ENCODE measurements around the gene ARPC1B. TPM values are rescaled to one million over a fixed set of nuclear protein-coding genes. Genes with fewer than 3 reads are reported as not detected.

Gene ARPC1B
- total and polyA plus RNA-seq, 2 of the 8 experiments (the other 6 are each of a cell fraction or from before 2014, with no cell fraction given) = 64.5 to 115 TPM

- Histone ChIP-seq H3K23me2 (ENCODE audit: low read depth, low read length) (peaks cover 4% of the 10 kb centered on the region; the same call in 1 of the 2 replicates), H2BK5ac (ENCODE audit: low read depth, low read length) (peak overlapping the region; percentile 90), H3K9ac (replicated peaks in 1 of 4; ENCODE audit: extremely low read depth in 1 of 4, low read depth in 3 of 4, low read length in 3 of 4) (peak overlapping the region in 2 of 4 experiments; percentile 61 to 62; a peak in 4 of 7 replicates), H3K79me1 (ENCODE audit: low read depth, low read length) (no peaks in the 10 kb centered on the region), H3K4ac (replicated peaks; ENCODE audit: insufficient read length, low read depth, low read length) (peak overlapping the region; percentile 32), H2BK15ac (ENCODE audit: low read length) (no peak overlapping the region), H3K18ac (ENCODE audit: extremely low read depth, low read length) (peak overlapping the region; percentile 85), H2BK20ac (ENCODE audit: low read length) (no peak overlapping the region), H2BK120ac (replicated peaks; ENCODE audit: low read depth, low read length) (no peak overlapping the region), H4K8ac (ENCODE audit: extremely low read depth, insufficient read depth, low read length) (peak overlapping the region; percentile 81), H3K9me3 (ENCODE audit: insufficient read depth in 2 of 2, low read depth in 1 of 2, low read length in 1 of 2) (no peaks in the 10 kb centered on the region), H2AFZ (ENCODE audit: low read length) (peak overlapping the region; percentile 18; the same call in 1 of the 2 replicates), H2AK5ac (ENCODE audit: low read depth, low read length) (no peak overlapping the region), H3K4me3 (ENCODE audit: extremely low read depth in 1 of 4, insufficient read depth in 2 of 4, low read depth in 3 of 4, low read length in 4 of 4) (peak overlapping the region; percentile 31 to 70 (median 62)), H3K14ac (ENCODE audit: insufficient read length) (no peak overlapping the region), H3K79me2 (ENCODE audit: control insufficient read depth in 1 of 2, insufficient read depth in 2 of 2, low read length in 2 of 2) (no peaks in the 10 kb centered on the region), H4K5ac (ENCODE audit: insufficient read length, low read depth, low read length) (peak overlapping the region; percentile 20), H3K23ac (ENCODE audit: insufficient read length) (no peak overlapping the region), H3K36me3 (ENCODE audit: control insufficient read depth in 2 of 4, insufficient read depth in 4 of 4, low read length in 3 of 4) (peaks cover 12 to 59% (median 29%) of the 10 kb centered on the region in 4 experiments), H3K27me3 (replicated peaks in 1 of 4; ENCODE audit: control insufficient read depth in 3 of 4, extremely low read depth in 1 of 4, insufficient read depth in 3 of 4, low read length in 3 of 4) (no peaks in the 10 kb centered on the region), H3K4me2 (ENCODE audit: insufficient read depth in 1 of 2, low read depth in 2 of 2, low read length in 2 of 2) (peak overlapping the region; percentile 55 to 84), H3K27ac (ENCODE audit: low read depth, low read length) (peak overlapping the region; percentile 78), H4K91ac (replicated peaks; ENCODE audit: insufficient read length, low read length) (peak overlapping the region; percentile 83), H3K4me1 (replicated peaks in 1 of 4; ENCODE audit: control insufficient read depth in 3 of 4, insufficient read depth in 4 of 4, low read length in 3 of 4) (peaks cover 2 to 12% (median 5%) of the 10 kb centered on the region in 4 experiments; a peak in 6 of 7 replicates), H4K20me1 (replicated peaks in 1 of 2; ENCODE audit: control insufficient read depth in 1 of 2, insufficient read depth in 2 of 2, low read length in 2 of 2) (peaks cover 10 to 17% of the 10 kb centered on the region in 2 experiments), H3K56ac (replicated peaks; ENCODE audit: insufficient read length, low read depth, low read length) (peak overlapping the region; percentile 62), H2BK12ac (ENCODE audit: low read depth, low read length) (0 out of 2 replicates have a peak overlapping the region, but pooled peaks have one; percentile 27)
- WGBS, 2 experiments (ENCODE audit: extremely low coverage in 1 of 2, insufficient coverage in 1 of 2, insufficient read length in 1 of 2, insufficient replicate concordance in 2 of 2, low coverage in 1 of 2, low lambda C conversion rate in 2 of 2, missing lambda C conversion rate in 1 of 2) = 45% methylated on average over 28 of the region's 30 CpGs; no CpG with 5 or more reads in 1 of the 2 experiments
- ChIA-PET POLR2A (ENCODE audit: partially characterized antibody) (interaction anchor here (0.8 to 7.9 kb wide), 19 partner anchors 11 to 223 kb away, joined by 3 to 150 read pairs (median 3); partner anchors contain the start of genes ARPC1B, BUD31, CPSF4 and PDAP1), CTCF (ENCODE audit: partially characterized antibody) (interaction anchor here (0.6 to 7.1 kb wide), 11 partner anchors 14 to 88 kb away, joined by 3 to 40 read pairs (median 5); partner anchors contain the start of gene BUD31)
- FAIRE-seq = no peak
- DNase-seq (ENCODE audit: low read depth in 1 of 2, low spot score in 2 of 2) = peak; percentile 73 to 93
- no peak for TF ChIP-seq TBP (IDR thresholded peaks at IDR 0.05; ENCODE audit: low read depth, low read length)
- peak; percentile 79 for TF ChIP-seq USF2 (IDR thresholded peaks at IDR 0.05; ENCODE audit: low read length)
- no peak for TF ChIP-seq NANOG (IDR thresholded peaks at IDR 0.05; ENCODE audit: insufficient read depth, low read depth, low read length, poor library complexity, severe bottlenecking)
- TF ChIP-seq TAF7 (optimal IDR thresholded peaks at IDR 0.05; ENCODE audit: borderline replicate concordance, low read depth, low read length) = no peak
- peak; percentile 64 to 82; a peak in 2 of 3 replicates for TF ChIP-seq POLR2A (IDR thresholded peaks at IDR 0.05; ENCODE audit: control extremely low read depth in 1 of 2, low read depth in 2 of 2, low read length in 2 of 2)
- TF ChIP-seq POLR2AphosphoS5 (IDR thresholded peaks at IDR 0.05; ENCODE audit: low read depth, low read length) = peak; percentile 43
- TF ChIP-seq HDAC6 (IDR thresholded peaks at IDR 0.05; ENCODE audit: low read depth, low read length) = no peak
- no peak for TF ChIP-seq RNF2 (IDR thresholded peaks at IDR 0.05; ENCODE audit: borderline replicate concordance, low read depth, low read length, missing control alignments, poor library complexity, severe bottlenecking)
- no peak for TF ChIP-seq RXRA (IDR thresholded peaks at IDR 0.05; ENCODE audit: insufficient read depth, low read depth, low read length)
These were observed 19.0 kb downstream of the ARPC1B start for GRCh38 chr7:99393355-99394187.

Data from H1 (cell line).